ENCODE data around the gene MBNL2. TPM values are rescaled to one million over a fixed set of nuclear protein-coding genes. Genes with fewer than 3 reads are reported as not detected.

Gene MBNL2
- total RNA-seq, 2 experiments from 2014 or later = 23.4 to 24.6 TPM

- H3K4me1 Mint-ChIP-seq (ENCODE audit: low read depth) = peaks cover 12% of the 10 kb centered on the region
- CTCF ChIA-PET = no interaction called here
- intact Hi-C loops (cut with micrococcal nuclease) = no loop called here
- no peak overlapping the region for H3K27ac Mint-ChIP-seq
- no peaks in the 10 kb centered on the region for H3K27me3 Mint-ChIP-seq
- POLR2A ChIA-PET = no interaction called here
- DNase-seq = no peak
- no peaks in the 10 kb centered on the region for H3K9me3 Mint-ChIP-seq
- peaks cover 9% of the 10 kb centered on the region for H3K36me3 Mint-ChIP-seq
- no peak overlapping the region for H3K4me3 Mint-ChIP-seq
These were observed 218.6 kb downstream of the MBNL2 start for GRCh38 chr13:97440598-97441170.

- Mint-ChIP-seq H3K27me3 (no peaks in the 10 kb centered on the region), H3K27ac (no peak overlapping the region), H3K9me3 (no peaks in the 10 kb centered on the region), H3K4me1 (ENCODE audit: low read depth) (peaks cover 5% of the 10 kb centered on the region), H3K36me3 (peaks cover 4% of the 10 kb centered on the region), H3K4me3 (no peak overlapping the region)
- POLR2A ChIA-PET = no interaction called here
- CTCF ChIA-PET = no interaction called here
- intact Hi-C loops (cut with micrococcal nuclease) = no loop called here
- no peak for DNase-seq
These were observed 219.2 kb downstream of the MBNL2 start for GRCh38 chr13:97441368-97441767.

Other genes starting within 250 kb of the MBNL2 start
- not detected for gene OXGR1, start 227.9 kb upstream of the MBNL2 start, total RNA-seq
- 10 to 100 TPM; 13.7 to 15.4 TPM for gene RAP2A, start 211.8 kb downstream of the MBNL2 start, total RNA-seq

Data from activated CD4-positive, alpha-beta memory T cell treated with anti-CD3 and anti-CD28 coated beads for 36 hours (primary cell).